Measurements from ENCODE around the gene ZNF331.

The ZNF331 gene

GRCh38 chr19:53577968-53578367 lies 40.0 kb downstream of the ZNF331 start:
- no peak for DNase-seq

GRCh38 chr19:53579518-53579917 lies 41.6 kb downstream of the ZNF331 start:
- no peak for DNase-seq

GRCh38 chr19:53580871-53581835 lies 43.2 kb downstream of the ZNF331 start:
- DNase-seq: no peak

GRCh38 chr19:53581871-53582279 lies 43.9 kb downstream of the ZNF331 start:
- no peak for DNase-seq

- DNase-seq: no peak
Observed at GRCh38 chr19:53583181-53583580, 45.2 kb downstream of the ZNF331 start.

- DNase-seq: no peak
Observed at GRCh38 chr19:53586277-53586691, 48.3 kb downstream of the ZNF331 start.

- no peak for DNase-seq
Observed at GRCh38 chr19:53594811-53595509, 57.0 kb downstream of the ZNF331 start.

GRCh38 chr19:53595510-53595867 lies 57.5 kb downstream of the ZNF331 start:
- DNase-seq: no peak

GRCh38 chr19:53596056-53596455 lies 58.1 kb downstream of the ZNF331 start:
- DNase-seq: no peak

GRCh38 chr19:53597023-53597422 lies 59.1 kb downstream of the ZNF331 start:
- no peak for DNase-seq

- DNase-seq: no peak
Observed at GRCh38 chr19:53598361-53598760, 60.4 kb downstream of the ZNF331 start.

GRCh38 chr19:53600217-53600616 lies 62.3 kb downstream of the ZNF331 start:
- DNase-seq: no peak

- DNase-seq: no peak
Observed at GRCh38 chr19:53606031-53606430, 68.1 kb downstream of the ZNF331 start.

GRCh38 chr19:53608381-53608780 lies 70.4 kb downstream of the ZNF331 start:
- DNase-seq: no peak

- DNase-seq: no peak
Observed at GRCh38 chr19:53612762-53613526, 75.0 kb downstream of the ZNF331 start.

GRCh38 chr19:53621885-53622740 lies 84.2 kb downstream of the ZNF331 start:
- no peak for DNase-seq

- DNase-seq: no peak
Observed at GRCh38 chr19:53624771-53625545, 87.0 kb downstream of the ZNF331 start.

GRCh38 chr19:53626486-53626885 lies 88.5 kb downstream of the ZNF331 start:
- DNase-seq: no peak

GRCh38 chr19:53626976-53627375 lies 89.0 kb downstream of the ZNF331 start:
- no peak for DNase-seq
